Fibroblast of skin of abdomen (primary cell): Measurements from ENCODE around the gene STAT3.
A peak's percentile ranks its signal among the peaks of the same experiment; 100 is the strongest.
"Not testable (repeated sequence)": the region's sequence is repeated elsewhere in the genome, so short reads cannot be mapped to it uniquely, and the experiment has no call there.

Experiments used
- DNase-seq: peaks from one replicate; pipeline ENCODE4 v3.0.0-alpha.2; 2013

Gene STAT3

DNA sequence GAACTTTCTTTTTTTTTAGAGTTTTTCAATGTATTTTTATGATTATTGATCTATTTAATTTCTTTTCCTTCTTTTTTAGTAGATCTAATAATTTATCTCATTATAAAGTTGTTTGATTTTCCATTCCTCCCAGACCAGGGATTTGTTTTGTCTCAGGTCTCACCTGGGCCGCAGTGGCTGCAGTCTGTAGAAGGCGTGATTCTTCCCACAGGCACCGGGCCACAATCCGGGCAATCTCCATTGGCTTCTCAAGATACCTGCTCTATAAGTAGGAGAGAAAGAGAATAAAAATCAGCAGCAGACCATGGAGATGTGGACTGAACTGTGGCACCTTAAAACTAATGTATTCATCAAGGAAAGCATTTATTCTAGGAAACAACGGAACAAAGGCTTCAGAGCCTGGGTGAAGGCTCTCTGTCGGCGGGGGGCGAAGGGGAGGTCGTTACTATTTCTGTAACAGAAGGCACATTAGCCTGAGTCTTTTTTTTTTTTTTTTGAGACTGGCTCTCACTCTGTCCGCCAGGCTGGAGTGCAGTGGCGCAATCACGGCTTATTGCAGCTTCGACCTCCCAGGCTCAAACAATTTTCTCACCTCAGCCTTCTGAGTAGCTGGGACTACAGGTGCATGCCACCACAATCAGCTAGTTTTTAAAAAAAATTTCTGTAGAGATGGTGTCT lies 42.7 kb downstream of the STAT3 start:
- no peak for DNase-seq

DNA sequence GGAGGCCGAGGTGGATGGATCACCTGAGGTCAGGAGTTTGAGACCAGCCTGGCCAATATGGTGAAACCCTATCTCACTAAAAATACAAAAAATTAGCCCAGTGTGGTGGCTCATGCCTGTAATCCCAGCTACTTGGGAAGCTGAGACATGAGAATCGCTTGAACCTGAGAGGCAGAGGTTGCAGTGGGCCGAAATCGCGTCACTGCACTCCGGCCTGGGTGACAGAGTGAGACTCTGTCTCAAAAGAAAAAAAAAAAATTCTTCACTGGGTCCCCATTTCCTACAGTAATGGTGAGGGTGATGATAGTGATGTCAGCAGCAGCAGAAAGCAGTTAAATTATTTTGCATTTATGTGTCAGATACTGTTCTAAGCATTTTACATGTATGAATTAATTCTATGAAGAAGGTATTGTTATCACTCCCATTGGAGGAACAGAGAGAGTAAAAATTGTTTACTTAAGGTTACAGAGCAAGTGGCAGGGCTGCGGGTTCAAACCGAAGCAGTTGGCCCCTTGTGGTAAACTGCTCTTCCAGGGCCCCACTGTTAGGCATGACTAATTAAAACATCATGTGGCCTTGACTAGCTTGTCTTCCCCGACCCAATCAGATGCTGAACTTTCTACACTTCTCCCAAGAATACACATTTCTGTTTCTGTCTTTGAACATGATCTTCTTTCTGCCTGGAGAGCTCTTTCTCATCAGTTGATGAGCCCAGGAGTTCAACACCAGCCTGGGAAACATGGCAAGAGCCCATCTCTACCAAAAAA lies 45.8 kb downstream of the STAT3 start:
- peak; percentile 64 for DNase-seq

DNA sequence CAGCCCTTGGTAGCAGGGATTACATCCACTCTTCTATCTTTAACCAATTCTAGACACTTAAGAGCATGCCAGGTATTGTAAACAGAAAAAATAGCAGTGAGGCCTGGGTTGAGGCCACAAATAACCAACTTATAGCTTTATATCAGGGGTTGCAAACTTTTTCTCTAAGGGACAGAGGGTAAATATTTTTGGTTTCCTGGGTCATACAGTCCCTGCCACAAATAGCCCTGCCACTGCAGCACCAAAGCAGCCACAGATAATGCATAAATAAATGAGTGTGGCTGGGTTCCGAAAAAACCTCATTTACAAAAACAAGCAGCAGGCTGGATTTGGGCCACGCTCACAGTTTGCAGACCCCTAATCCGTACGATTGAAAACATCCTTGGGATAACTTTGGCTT lies 46.7 kb downstream of the STAT3 start:
- no peak for DNase-seq

DNA sequence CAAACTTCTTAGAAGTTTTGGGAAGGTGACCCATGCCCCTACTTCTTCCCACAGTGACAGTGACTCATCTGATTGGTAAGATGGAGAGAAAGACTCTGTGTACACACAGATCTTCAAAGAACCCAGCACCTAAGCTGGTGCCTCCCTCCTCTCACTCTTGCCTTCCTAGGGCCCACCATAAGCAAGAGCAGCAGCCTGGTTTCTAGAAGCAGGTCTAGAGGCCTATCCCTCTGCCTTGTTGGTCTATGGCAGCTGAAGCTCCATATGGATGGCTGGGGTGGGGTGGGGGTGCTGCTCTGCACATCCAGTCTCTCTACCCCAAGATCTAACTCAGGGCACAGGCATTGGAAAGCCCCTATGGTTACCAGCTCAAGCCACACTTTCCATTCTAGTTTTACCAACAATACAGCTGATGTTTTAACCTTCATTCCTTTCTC lies 47.5 kb downstream of the STAT3 start:
- DNase-seq: no peak

DNA sequence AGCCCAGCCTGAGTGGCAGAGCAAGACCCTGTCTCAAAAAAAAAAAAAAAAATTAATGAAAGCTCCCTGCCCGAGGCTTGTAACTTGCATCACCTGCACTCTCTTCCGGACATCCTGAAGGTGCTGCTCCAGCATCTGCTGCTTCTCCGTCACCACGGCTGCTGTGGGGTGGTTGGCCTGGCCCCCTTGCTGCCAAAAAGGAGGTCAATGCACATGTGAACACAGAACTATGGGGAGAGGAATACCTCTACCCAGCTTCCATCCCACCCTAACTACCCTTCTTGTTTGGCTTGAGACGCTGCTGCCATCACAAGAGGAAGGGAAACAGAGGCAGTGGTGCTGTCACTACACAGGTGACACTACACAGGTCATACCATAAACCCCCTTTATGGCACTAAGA lies 49.0 kb downstream of the STAT3 start:
- no peak for DNase-seq

DNA sequence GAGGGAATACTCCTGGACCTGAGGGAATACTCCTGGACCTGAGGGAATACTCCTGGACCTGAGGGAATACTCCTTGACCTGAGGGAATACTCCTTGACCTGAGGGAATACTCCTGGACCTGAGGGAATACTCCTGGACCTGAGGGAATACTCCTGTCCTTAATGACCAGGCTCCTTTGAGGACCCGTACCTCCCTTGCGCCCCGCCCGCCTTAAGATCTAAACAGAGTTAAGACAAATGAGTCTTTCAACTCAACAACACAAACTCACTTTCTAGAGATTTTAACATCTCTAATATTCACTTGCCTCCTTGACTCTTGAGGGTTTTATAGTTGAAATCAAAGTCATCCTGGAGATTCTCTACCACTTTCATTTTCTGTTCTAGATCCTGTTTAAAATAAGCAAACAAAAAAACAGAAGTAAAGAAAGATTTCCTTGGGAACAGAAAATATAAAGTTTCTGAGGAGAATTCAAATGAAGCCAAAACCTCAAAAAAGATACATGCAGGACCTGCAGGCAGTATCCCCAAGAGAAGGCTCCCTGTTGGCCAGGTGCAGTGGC lies 49.7 kb downstream of the STAT3 start:
- no peak for DNase-seq

DNA sequence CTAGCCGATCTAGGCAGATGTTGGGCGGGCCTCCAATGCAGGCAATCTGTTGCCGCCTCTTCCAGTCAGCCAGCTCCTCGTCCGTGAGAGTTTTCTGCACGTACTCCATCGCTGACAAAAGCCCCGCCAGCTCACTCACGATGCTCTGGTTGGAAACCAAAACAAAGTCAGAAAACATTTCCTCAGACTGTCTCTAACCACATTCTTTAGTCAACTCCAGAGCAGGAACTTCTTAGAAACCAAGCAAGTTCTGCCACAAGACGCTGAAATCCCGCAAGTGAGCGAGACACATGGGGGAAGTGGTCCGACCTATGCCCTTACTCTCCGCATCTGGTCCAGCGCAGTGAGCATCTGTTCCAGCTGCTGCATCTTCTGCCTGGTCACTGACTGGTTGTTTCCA lies 50.8 kb downstream of the STAT3 start:
- peak; percentile 87 for DNase-seq

DNA sequence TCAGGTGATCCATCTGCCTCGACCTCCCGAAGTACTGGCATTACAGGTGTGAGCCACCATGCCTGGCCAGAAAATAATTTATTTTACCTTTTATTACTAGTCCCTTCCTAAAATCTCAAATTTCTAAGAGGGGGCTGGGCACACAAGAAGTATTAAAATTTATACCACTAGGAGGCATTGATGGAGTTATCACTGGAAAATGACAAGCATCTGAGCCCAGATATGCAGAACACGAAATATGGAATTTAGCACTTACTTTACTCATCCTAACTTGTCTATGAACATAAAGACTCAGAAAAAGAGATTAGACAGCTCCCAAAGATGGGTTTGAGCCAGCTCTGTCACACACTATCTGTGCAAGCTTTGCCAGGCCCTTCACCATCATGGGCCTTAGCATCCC lies 53.6 kb downstream of the STAT3 start:
- DNase-seq: peak; percentile 25

DNA sequence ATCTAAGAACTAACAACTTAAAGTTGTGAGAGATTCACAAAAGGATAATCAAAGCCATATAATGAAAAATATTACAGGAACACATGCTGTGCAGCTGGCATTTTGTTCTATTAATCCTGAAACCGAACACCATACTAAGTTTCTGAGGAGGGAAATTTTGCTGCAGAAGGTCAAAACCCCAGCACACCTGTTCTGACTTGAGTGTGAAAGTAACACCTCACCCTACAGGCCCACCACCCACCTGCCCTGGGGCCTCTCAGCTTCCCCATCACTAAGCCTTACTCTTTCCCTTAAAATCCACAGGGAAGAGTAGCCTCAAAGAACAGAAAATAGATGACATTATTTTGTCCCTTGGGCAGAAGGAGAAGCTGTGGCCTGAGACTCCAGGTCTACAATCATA lies 55.2 kb downstream of the STAT3 start:
- DNase-seq: no peak

DNA sequence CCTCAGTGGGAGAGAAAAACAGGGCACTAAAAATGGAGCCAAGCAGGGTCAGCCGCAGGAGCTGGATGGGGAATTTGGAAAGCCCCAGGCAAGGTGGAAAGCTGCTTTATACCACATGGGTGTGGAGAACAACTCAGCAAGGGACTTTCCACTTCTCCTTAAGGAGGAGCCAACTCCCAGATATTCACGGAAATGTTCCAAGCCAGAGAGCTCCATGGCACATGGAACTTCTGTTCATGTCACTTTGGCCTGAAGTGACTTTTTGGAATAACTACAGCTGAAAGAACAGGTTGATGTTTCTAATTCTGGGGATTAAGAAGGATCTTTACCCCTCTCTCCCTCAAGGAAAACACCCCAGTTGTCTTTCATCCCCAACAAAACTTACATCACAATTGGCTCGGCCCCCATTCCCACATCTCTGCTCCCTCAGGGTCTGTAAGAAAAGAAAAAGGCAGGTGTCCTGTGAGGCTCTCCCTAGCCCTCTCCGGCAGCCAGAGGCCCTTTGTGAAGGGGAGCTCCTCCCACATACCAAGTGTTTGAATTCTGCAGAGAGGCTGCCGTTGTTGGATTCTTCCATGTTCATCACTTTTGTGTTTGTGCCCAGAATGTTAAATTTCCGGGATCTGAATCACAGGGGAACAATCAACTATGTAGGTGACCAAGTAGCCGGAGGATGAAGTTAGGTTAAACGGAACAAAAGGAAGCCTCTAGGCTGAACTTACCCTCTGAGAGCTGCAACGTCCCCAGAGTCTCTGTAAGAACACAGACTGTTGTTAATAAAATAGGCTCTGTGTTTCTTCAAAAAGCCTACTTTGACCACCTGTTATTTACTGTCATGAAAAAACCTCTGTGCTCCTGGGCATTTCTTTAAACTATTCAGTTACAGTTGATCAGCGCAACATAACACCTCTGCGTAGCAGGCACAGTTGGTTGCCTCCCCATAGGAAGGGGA lies 58.9 kb downstream of the STAT3 start:
- peak; percentile 65 for DNase-seq

DNA sequence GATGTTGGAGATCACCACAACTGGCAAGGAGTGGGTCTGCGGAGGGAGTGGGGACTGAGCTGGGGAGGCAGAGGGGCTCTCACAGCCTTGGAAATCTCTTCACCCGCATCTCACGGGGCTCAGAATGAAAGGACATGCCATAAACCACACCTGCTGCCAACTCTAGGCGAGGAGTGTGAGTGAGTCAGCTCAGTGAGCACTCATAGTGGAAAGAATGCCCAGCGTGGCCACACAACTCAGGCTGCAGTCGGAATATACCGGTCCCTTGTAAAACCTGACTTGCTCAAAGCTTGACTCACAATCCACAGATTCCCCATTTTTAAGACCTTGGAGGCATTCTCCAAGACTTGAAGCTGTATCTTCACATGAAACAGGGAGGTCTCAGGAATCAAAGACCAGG lies 63.2 kb downstream of the STAT3 start:
- DNase-seq: peak; percentile 76

DNA sequence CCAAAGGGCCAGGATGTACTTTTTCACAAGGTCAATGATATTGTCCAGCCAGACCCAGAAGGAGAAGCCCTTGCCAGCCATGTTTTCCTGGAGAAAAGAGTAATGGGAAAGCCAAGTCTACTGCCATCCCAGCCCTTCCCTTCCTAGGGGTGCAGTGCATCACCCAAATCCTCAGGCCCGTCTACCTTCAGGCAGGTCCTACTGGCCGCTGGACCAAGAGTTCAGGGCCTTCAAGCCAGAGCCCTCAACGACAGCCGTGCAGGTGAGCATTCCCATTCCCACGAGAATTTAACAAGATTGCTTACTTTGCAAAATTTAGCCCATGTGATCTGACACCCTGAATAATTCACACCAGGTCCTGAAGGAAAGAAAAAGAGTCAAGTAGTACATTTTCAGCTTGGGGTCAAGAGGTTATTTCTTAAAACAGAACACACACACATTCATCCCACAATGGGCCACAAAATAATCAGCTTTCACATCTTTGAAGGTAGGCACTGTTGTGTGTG lies 64.9 kb downstream of the STAT3 start:
- no peak for DNase-seq

DNA sequence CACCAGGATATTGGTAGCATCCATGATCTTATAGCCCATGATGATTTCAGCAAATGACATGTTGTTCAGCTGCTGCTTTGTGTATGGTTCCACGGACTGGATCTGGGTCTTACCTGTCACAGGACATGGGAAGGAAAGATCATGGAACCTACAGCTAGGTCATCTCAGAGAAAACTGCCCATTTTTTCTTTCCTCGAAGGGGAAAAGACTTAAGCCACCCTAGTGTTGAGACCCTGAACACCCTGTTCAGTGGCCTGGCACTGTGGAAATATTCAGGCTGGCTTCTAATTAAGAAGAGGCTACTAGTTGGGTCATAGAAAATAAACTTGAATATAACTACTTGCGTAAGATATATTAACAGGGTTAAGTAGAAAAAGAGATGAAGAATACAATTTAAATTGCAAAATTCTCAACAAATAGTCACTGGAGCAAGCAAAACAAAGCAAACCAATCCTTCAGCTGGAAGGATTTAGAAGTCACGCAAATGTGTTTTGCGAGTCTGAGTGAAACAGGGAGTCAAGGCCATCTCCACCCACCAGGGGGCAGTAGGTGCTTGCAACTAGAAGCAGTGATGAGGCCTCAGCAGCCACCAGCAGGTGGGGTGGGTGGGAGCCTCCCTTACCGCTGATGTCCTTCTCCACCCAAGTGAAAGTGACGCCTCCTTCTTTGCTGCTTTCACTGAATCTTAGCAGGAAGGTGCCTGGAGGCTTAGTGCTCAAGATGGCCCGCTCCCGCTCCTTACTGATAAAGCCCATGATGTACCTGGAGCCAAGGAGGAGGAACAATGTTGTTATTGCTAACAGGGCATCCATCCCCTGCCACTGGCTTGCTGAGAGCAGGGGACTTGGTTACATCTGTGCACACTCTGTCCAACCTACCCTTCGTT lies 65.6 kb downstream of the STAT3 start:
- peak; percentile 89 for DNase-seq

DNA sequence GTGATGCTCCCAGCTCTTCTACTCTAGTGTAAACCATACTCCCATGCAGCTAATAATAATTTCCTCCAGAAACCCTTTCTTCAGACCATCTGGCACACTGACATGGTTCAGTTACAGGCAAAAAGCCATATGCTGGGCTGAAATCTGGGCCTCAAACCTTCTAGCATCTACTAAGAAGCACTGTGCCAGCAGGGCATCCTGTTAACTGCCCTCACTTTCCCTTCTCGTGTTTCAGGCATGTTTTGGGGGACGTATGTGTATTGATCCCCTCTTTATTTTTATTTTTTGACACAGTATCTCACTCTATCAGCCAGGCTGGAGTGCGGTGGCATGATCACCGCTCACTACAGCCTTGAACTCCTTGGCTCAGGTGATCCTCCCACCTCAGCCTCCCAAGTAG lies 66.7 kb downstream of the STAT3 start:
- no peak for DNase-seq

DNA sequence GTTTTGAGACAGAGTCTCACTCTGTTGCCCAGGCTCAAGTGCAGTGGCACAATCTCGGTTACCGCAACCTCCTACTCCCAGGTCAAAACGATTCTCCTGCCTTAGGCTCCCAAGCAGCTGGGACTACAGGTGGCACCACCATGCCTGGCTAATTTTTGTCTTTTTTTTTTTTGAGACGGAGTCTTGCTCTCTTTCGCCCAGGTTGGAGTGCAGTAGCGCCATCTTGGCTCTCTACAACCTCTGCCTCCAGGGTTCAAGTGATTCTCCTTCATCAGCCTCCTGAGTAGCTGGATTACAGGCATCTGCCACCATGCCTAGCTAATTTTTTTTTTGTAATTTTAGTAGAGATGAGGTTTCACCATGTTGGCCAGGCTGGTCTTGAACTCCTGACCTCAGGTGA lies 70.3 kb downstream of the STAT3 start:
- DNase-seq: not testable (repeated sequence)

DNA sequence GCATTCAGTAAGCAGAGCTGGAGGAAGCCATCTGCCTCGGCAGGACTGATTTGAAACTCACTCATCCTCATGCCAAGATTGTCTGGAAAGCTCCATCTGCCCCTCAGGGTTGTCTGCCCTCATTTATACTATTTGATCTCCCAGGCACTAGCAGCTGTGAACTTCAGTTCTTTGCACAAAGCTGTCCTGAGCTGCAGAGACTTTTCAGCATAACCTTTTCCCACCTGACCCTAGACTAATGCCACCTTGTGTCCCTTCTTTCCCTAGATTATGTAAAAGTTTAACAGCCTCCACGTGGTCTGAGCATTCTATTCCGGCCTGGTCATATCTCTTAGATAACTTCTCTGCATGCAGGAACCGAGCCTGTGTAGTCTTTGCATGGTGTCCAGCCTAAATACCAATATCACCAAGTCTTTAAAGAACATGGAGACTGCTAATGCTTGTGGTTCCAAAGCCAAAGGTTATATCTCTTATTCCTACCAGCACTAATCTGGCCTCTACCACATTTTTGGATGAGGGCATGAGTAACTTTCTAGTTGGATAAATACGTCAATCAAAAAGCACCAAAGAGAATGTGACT lies 70.9 kb downstream of the STAT3 start:
- no peak for DNase-seq

DNA sequence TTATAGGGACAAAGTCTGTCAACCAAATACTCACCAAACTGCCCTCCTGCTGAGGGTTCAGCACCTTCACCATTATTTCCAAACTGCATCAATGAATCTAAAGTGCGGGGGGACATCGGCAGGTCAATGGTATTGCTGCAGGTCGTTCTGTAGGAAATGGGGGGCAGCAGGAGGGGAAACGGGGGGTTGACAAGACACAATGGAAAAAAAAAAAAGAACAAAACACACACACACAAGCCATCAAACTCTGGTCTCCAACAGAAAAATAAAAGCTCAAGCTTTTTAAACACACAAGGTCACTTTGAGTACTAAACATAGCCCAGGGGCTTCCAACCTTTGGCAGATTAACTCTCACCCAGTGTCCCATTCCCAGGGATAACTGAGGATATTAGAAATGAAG lies 71.5 kb downstream of the STAT3 start:
- no peak for DNase-seq

DNA sequence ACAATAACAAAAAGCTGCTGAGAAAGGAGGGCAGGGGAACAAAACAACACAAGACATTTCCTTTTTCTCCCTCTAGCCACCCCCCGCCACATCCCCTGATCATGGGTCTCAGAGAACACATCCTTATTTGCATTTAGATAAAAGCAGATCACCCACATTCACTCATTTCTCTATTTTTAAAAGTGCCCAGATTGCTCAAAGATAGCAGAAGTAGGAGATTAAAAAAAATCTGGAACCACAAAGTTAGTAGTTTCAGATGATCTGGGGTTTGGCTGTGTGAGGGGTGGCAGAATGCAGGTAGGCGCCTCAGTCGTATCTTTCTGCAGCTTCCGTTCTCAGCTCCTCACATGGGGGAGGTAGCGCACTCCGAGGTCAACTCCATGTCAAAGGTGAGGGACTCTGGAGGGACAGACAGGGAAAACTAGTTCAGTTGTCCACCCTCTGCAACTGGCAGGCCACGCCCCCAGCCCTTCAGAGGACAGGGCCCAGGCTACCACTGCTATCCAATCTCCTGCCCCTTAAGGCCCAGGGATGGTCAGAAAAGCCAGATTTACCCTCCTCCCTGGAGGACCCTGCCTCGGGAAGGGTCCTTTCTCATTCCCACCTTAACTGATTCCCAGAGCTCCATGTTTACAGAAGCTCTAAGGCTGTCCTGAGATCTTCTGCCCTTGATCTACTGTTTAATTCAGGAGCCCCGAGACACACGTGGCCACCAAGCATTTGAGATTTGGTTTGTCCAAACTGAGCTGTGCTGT lies 72.7 kb downstream of the STAT3 start:
- no peak for DNase-seq

DNA sequence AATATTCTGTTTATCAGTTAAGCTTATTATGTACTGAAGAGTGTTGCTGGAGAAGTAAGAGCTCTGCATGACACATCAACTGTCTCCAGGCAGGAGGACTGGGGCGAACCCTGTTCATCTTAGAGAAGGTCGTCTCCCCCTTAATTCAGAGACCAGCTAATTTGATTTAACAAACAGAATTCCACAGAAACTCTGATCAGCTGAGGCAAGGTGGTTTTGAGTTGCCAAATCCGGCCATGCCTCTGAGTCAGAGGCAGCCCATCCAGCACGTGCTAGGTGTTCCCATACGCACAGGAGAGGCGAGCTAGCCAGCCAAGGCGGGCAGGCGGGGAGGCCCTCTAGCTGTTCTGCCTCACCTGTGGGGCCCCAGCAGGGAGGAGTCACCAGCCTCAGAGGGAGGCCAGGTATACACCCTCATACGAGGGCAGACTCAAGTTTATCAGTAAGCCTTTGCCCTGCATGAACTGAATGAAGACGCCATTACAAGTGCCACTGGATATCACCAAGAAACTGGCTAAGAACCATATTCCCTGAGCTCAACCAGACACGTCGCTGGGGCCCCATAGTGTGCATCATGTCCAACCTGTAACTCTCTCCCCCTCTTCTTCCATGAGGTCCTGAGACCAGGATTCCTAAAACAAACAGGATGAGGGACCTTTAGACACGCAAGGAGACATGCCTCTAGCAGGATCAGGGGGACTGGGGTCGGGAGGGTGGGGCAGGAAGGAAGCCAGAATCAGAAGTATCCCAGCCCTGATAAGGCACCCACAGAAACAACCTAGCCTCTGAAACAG lies 74.3 kb downstream of the STAT3 start:
- DNase-seq: no peak

DNA sequence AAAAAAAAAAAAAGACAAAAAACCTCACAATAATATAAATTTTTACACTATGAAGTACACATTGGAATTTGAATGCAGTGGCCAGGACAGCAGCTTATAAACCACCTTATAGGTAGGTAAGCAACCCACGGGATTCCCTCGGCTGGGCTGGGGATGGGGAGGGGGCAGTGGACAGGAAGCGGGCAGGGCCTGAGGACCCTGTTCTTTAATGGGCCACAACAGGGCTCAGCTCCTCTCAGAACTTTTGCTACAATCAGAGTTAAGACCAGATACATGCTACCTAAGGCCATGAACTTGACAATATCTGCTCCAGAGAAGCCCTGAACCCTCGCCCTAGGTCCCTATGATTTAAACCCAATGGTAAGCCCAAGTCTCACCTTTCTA lies 74.9 kb downstream of the STAT3 start:
- DNase-seq: no peak
